Activated T-helper 2 cell treated with anti-CD3 and anti-CD28 coated beads, Interferon-gamma antibody, Interleukin-2, Interleukin-4, amounts not matched to agents 10 μg/mL and 5 μg/mL and 100 μg/mL, durations not matched to agents 14 hours and 24 hours and 36 hours (primary cell): ENCODE data around the gene PPP4R1. TPM values are rescaled to one million over a fixed set of nuclear protein-coding genes. Genes with fewer than 3 reads are reported as not detected.
A peak's percentile ranks its signal among the peaks of the same experiment; 100 is the strongest.

Experiments used
- DNase-seq: peaks from one replicate; pipeline ENCODE4 v3.0.0; 2021; ENCODE audit warnings: low spot score
- H3K27ac Mint-ChIP-seq: one replicate; pipeline ENCODE4 v1.8.0; 2021; ENCODE audit warnings: mixed read lengths
- H3K27me3 Mint-ChIP-seq: one replicate; pipeline ENCODE4 v1.8.0; 2021; ENCODE audit warnings: low read depth, mixed read lengths
- H3K36me3 Mint-ChIP-seq: one replicate; pipeline ENCODE4 v1.8.0; 2021; ENCODE audit warnings: low read depth, mixed read lengths
- H3K4me1 Mint-ChIP-seq: one replicate; pipeline ENCODE4 v1.8.0; 2021; ENCODE audit warnings: low read depth, mixed read lengths
- H3K4me3 Mint-ChIP-seq: one replicate; pipeline ENCODE4 v1.8.0; 2021; ENCODE audit warnings: low read depth, mild to moderate bottlenecking, moderate library complexity, mixed read lengths
- H3K9me3 Mint-ChIP-seq: one replicate; pipeline ENCODE4 v1.8.0; 2021; ENCODE audit warnings: mixed read lengths
- intact Hi-C: fragments of 100-400 bp; cut with micrococcal nuclease; formaldehyde crosslinking; loops from one replicate; pipeline ENCODE4 v1.15.1; 2023
- total RNA-seq: library from RNA; stranded (reverse); gene quantifications from 2 replicates; pipeline ENCODE4 v1.2.3, GENCODE V29; 2022

The PPP4R1 gene, protein sequence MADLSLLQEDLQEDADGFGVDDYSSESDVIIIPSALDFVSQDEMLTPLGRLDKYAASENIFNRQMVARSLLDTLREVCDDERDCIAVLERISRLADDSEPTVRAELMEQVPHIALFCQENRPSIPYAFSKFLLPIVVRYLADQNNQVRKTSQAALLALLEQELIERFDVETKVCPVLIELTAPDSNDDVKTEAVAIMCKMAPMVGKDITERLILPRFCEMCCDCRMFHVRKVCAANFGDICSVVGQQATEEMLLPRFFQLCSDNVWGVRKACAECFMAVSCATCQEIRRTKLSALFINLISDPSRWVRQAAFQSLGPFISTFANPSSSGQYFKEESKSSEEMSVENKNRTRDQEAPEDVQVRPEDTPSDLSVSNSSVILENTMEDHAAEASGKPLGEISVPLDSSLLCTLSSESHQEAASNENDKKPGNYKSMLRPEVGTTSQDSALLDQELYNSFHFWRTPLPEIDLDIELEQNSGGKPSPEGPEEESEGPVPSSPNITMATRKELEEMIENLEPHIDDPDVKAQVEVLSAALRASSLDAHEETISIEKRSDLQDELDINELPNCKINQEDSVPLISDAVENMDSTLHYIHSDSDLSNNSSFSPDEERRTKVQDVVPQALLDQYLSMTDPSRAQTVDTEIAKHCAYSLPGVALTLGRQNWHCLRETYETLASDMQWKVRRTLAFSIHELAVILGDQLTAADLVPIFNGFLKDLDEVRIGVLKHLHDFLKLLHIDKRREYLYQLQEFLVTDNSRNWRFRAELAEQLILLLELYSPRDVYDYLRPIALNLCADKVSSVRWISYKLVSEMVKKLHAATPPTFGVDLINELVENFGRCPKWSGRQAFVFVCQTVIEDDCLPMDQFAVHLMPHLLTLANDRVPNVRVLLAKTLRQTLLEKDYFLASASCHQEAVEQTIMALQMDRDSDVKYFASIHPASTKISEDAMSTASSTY
- 44.3 and 48.8 TPM in 2 replicates for total RNA-seq

DNA sequence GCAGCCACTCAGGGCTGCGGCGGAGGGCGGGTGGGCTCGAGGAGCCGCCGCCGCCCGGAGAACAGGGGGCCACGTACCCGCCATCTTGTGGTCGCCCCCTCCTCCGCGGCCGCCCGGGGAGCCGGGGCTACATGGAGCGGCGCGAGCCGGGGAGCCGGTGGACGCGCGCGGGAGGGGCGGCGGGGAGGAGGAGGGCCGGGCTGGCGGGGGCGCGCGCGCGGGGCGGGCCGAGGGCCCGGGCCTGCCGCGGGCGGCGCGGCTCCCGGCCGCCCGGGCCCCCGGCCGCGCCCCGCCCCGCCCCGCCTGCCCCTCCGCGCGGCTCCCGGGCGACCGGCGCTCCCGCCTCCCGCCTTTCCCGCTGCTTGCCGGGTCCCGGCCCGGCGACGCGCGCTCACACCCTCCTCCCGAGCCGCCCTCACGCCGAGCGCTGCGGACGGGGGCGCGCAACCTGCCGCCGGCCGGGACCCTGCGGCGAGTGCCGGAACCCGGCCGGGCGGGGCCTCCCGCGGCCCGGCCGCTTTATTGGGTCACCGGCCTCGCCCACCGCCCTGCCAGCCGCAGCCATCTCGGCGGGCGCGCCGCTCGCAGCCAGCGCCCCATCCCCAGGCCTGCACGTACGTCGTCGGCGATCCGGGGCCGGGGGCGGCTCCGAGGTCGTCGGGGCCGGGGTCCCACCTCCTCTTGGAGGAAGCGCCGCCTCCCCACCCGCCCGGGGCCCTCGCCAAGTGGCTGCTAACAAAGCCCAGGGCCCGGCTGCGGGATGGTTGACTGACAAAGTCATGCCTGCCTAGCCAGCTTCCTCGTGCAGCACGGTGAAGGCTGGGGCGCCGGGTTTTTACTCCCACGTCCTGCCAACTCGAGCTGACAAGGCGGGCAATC is at the start of gene PPP4R1:
Gene PPP4R1 (minus strand): TSS at position 159 of the 879 bp plus-strand sequence. CDS start 75 bp downstream, at position 84.
- Mint-ChIP-seq H3K4me3 (peak within 1 kb of the TSS; percentile 93), H3K36me3 (peaks cover 18% of the 10 kb centered on the region), H3K9me3 (no peaks in the 10 kb centered on the region), H3K4me1 (peaks cover 42% of the 10 kb centered on the region), H3K27me3 (peaks cover 27% of the 10 kb centered on the region), H3K27ac (peak within 1 kb of the TSS; percentile 77)
- intact Hi-C loops = loop anchor here (2.0 to 10.0 kb wide), 7 partner anchors 58 to 530 kb away; partner anchors contain the start of genes RAB31, RALBP1 and TWSG1
- peak; percentile 58 for DNase-seq

DNA sequence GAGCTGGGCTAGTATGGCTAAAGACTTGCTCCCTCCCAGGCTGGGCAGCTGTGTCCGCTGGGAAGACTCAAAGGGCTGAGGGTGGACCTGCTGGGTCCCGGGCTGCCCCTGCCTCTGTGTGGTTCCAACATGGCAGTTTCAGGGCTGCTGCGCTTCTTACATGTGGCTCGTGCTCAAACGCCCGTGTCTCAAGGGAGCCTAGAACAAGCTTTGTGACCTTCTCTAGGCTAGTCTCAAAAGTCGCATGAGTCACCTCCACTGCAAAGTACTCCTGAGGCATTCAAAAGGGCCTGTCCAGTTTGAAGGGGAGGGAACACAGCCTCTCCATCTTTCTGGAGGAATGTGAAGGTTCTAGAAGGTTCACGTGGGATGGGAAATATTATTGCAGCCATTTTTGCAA is 49.0 kb upstream of the PPP4R1 start:
- no peak for DNase-seq

DNA sequence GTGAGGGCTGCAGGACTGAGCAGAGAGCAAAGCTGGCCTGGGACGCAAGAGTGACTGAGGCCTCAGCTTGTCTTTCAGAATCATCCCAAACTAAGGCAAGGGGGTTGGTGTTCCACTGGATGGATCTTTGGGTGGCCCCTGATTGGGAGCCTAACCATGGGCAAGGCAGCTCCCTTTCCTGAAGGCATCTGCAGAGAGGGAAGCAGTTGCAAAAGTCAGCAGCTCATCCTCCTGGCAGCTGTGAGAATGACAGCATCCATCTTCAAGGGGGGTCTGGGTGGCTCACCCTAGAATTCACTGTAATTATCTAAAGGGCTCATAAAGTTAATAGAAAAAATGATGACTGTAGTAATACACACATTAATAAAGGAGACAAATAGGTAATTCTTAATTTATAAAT is 47.2 kb upstream of the PPP4R1 start:
- peaks cover 3% of the 10 kb centered on the region for H3K27me3 Mint-ChIP-seq
- intact Hi-C loops = no loop called here

More for the DNA sequence above, 49.0 kb upstream of the PPP4R1 start:
- Mint-ChIP-seq H3K27me3 (peaks cover 5% of the 10 kb centered on the region), H3K4me1 (no peaks in the 10 kb centered on the region), H3K36me3 (no peaks in the 10 kb centered on the region), H3K27ac (no peak overlapping the region), H3K9me3 (no peaks in the 10 kb centered on the region), H3K4me3 (no peak overlapping the region)
- intact Hi-C loops = no loop called here

DNA sequence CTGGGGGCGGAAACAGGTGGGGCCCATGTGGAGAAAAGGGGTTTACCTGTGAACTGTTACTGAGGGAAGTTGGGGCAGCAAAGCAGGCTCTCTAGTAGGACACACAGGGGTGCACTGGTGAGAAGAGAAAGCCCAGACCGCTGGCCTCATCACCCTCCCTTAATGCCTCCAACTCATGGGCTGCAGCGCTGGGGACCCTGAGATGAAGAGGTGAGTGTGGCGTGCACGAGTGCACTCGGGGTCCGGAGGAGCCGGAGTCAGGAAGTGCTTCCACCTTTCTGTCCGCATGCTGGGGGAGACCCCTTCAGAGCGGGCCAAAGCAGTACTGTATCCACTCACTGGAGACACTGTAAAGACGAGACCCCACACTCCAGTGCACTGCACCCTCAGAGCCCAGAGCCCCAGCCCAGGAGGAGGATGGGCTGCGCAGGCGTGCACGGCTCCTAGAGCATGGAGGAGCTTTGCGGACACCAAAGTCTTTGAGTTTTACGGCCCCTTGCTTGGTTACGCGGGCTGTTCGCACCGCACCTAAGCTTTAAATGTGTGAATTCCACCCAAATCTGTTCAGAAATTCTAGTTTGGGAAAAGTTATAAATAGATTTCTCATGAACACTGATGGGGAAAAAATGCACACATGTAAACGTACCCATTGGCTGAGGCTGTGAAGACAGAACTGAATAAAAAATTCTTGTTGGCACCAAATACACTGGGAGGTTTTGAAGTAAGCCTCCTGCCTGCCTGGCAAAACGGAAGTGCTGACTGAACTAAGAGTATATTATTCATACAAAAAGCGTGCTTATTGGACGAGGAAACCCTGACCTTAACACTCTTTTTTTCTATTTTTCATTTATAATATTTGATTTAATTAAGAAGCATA is 45.4 kb upstream of the PPP4R1 start:
- Mint-ChIP-seq H3K36me3 (no peaks in the 10 kb centered on the region), H3K9me3 (no peaks in the 10 kb centered on the region), H3K4me3 (no peak overlapping the region), H3K27me3 (peaks cover 2% of the 10 kb centered on the region), H3K4me1 (no peaks in the 10 kb centered on the region), H3K27ac (no peak overlapping the region)
- DNase-seq = no peak
- intact Hi-C loops = no loop called here

More for the DNA sequence above, 47.2 kb upstream of the PPP4R1 start:
- DNase-seq = no peak
- no peaks in the 10 kb centered on the region for H3K4me1 Mint-ChIP-seq
- H3K4me3 Mint-ChIP-seq = no peak overlapping the region
- H3K9me3 Mint-ChIP-seq = no peaks in the 10 kb centered on the region
- H3K36me3 Mint-ChIP-seq = no peaks in the 10 kb centered on the region
- H3K27ac Mint-ChIP-seq = no peak overlapping the region

DNA sequence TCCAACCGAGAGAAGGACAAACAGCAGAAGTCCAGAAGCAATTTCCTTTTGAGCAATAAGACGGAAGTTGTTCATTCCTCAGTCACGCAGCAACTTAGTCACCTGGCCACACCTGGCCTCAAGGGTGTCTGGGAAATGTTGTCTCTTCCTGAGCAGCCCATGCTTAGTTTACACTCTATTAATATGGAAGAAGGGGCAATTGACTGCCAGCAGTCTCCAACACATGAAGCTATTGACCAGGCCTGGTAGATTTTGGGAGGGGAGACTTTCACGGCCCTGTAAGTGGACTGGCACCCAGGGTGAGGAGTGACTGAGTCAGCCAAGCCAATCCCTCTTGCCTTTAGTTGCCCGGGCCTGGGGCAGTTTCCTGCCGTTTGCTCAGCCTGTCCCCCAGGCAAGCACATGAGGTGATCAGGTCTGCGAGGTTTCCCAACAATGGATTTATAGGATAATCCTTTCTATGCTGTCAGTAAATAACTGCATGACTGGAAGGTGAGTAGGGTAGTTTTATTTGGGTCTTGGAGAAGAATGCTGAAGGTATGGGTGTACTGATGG is 43.8 kb upstream of the PPP4R1 start:
- DNase-seq = no peak
- no peak overlapping the region for H3K4me3 Mint-ChIP-seq
- H3K36me3 Mint-ChIP-seq = no peaks in the 10 kb centered on the region
- intact Hi-C loops = no loop called here
- H3K27ac Mint-ChIP-seq = no peak overlapping the region
- no peaks in the 10 kb centered on the region for H3K9me3 Mint-ChIP-seq
- H3K27me3 Mint-ChIP-seq = no peaks in the 10 kb centered on the region
- H3K4me1 Mint-ChIP-seq = no peaks in the 10 kb centered on the region

DNA sequence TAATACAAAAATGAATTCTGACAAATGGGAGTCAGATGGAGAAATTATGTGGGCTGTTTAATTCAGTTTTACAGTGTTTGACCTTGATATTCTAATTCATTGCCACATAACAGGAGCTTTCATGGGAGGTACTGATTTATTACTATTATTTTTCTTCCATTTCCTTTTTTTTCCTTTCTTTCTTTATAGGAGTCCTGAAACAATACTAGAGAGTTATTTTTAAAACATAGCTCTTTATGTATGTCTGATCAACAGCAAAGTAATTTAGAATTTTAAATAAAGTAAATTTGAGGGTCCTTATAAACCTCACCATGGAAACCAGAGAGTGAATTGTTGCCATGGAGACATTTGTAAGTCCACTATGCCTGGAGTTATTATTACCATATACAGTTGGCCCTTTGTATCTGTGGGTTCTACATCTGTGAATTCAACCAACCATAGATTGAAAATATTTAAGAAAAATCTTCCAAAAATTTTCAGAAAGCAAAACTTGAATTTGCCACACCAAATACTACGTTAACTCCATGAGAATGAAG is 40.9 kb upstream of the PPP4R1 start:
- H3K36me3 Mint-ChIP-seq = no peaks in the 10 kb centered on the region
- DNase-seq = no peak
- intact Hi-C loops = no loop called here
- H3K9me3 Mint-ChIP-seq = no peaks in the 10 kb centered on the region
- H3K4me3 Mint-ChIP-seq = no peak overlapping the region
- H3K27me3 Mint-ChIP-seq = peaks cover 4% of the 10 kb centered on the region
- no peaks in the 10 kb centered on the region for H3K4me1 Mint-ChIP-seq
- H3K27ac Mint-ChIP-seq = no peak overlapping the region

DNA sequence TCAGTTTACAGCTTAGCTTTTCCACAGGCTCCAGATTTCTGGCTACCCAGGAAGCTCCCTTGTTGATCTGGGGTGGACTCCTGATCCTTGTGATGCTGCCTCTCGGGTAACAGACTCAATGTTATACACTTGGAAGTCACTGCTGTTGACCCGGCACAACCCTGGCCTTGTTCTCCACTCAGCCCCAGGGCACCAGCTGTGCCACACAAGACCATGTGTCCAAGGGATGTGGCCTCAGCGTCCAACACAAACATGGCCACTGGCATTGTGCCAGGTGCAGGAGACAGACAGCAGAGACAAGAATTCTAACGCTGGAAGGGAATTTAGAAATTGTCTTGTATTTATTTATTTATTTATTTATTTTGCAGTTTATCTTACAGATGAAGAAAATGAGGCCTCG is 39.0 kb upstream of the PPP4R1 start:
- no peaks in the 10 kb centered on the region for H3K4me1 Mint-ChIP-seq
- H3K9me3 Mint-ChIP-seq = no peaks in the 10 kb centered on the region
- H3K4me3 Mint-ChIP-seq = no peak overlapping the region
- intact Hi-C loops = no loop called here
- H3K36me3 Mint-ChIP-seq = no peaks in the 10 kb centered on the region
- no peak overlapping the region for H3K27ac Mint-ChIP-seq
- peaks cover 9% of the 10 kb centered on the region for H3K27me3 Mint-ChIP-seq
- no peak for DNase-seq

DNA sequence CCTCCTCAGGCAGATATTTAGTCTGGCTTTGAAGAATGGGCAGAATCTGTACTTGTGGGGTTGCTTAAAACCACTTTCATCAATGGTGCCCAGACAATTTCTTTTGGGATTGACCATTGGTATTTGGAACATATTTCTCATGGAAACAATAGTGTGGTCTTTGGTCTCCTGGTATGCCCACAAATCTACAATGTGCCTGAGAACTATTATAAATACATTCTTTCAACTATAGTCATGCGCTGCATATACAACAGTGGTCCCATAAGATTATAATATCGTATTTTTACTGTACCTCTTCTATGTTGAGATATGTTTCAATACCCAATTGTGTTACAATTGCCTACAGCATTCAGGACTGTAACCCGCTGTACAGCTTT is 34.8 kb upstream of the PPP4R1 start:
- no peaks in the 10 kb centered on the region for H3K36me3 Mint-ChIP-seq
- no peak overlapping the region for H3K4me3 Mint-ChIP-seq
- no peaks in the 10 kb centered on the region for H3K9me3 Mint-ChIP-seq
- intact Hi-C loops = no loop called here
- DNase-seq = no peak
- H3K27ac Mint-ChIP-seq = no peak overlapping the region
- H3K4me1 Mint-ChIP-seq = no peaks in the 10 kb centered on the region
- H3K27me3 Mint-ChIP-seq = peaks cover 20% of the 10 kb centered on the region

DNA sequence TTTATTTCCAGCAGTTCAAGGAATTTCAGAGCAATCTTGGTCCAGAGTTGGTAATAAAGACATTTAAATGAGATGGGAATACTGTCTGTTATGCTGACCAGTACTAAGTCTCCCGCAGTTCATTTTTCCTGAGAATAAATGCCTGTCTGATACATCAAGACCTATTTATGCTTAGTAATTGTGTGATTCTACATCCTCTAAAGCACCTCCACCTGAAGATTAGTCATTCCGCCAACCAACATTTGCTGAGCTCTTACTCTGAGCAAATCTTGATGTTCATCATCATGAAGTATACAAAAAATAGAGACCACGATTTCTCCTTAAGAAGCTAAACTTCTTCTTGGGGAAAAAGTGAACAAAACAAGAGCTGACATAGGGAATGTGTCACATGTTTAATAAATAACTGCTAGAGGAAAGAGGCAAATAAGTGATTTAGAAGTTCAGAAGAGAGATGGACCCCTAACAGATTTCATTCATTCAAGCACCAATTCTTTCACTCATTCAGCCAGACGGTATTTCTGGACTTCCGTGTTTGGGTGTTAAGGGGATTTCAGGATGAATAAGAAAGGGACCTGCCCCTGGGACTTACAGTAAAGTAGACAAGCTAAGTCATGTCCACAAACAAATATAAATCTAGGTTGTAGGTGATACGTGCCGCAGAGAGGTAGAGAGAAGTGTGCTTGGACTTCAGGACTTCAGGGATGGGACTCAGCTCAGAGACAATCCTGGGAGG is 34.2 kb upstream of the PPP4R1 start:
- Mint-ChIP-seq H3K4me3 (no peak overlapping the region), H3K4me1 (no peaks in the 10 kb centered on the region), H3K9me3 (no peaks in the 10 kb centered on the region), H3K27ac (no peak overlapping the region), H3K36me3 (no peaks in the 10 kb centered on the region), H3K27me3 (peaks cover 20% of the 10 kb centered on the region)
- intact Hi-C loops = no loop called here
- DNase-seq = no peak

DNA sequence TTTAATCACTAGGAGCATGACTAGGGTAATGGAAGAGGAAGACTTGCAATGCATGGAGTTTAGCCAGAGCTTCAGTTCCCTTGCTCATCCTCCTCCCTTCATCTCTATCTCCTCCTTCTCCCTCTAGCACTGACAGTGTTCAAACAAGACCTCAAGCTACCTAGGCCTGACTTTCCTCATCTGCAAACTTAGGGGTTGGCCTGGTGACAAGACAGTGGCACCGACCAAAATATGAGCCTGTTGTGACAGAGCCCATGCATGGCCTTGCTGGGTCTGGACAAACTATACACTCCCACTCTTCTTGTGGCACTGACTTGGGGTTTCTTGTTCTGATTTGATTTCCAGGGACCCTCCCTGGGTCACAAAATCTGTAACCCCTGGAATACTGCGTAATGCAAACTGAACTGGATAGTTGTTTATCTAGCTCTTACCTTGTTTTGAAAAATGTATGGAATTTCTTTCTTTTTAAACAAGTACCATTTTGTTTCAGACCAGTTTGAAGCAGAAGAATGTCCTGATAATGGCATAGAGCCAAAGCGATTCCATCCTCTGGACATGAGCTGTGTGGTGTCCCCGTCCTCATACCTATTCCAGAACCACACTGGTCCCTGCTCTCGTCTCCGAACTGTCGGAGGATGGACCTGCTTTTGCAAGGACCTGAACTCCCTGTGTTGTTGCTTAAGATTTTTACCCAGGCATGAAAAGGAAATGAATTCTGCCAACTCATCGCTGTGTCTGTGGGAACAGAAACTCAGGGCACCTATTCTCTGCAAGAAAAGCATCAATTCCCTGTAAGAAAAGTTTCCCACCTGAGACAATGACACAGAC is 33.4 kb upstream of the PPP4R1 start:
- no peak for DNase-seq
- no peaks in the 10 kb centered on the region for H3K36me3 Mint-ChIP-seq
- H3K27ac Mint-ChIP-seq = no peak overlapping the region
- intact Hi-C loops = no loop called here
- H3K27me3 Mint-ChIP-seq = peaks cover 20% of the 10 kb centered on the region
- H3K4me1 Mint-ChIP-seq = no peaks in the 10 kb centered on the region
- no peak overlapping the region for H3K4me3 Mint-ChIP-seq
- no peaks in the 10 kb centered on the region for H3K9me3 Mint-ChIP-seq
